SK-N-MC (cell line): ENCODE data around the gene TGOLN2.

ENCODE experiments used
- EZH2 ChIP-seq: fragments of 200-600 bp; sonication (generic); IDR thresholded peaks from one replicate; pipeline ENCODE4 v1.6.1; 2017; ENCODE audit warnings: antibody characterized with exemption
- POLR2AphosphoS5 ChIP-seq: IDR thresholded peaks from 2 replicates; pipeline ENCODE4 v1.6.1; 2012; ENCODE audit warnings: mild to moderate bottlenecking, low read depth, low read length, borderline replicate concordance

- TF ChIP-seq EZH2 = no peak
- no peak for TF ChIP-seq POLR2AphosphoS5
Observed at GRCh38 chr2:85330839-85331636, 3.2 kb upstream of the TGOLN2 start.
